Bronchial smooth muscle cell (primary cell): ENCODE results near the gene PGM2L1. TPM values are rescaled to one million over a fixed set of nuclear protein-coding genes. Genes with fewer than 3 reads are reported as not detected.

Experiments
- total RNA-seq: library from RNA; depleted of rRNA; stranded (reverse); fragments of >200 nt; gene quantifications from 2 replicates; pipeline ENCODE4 v1.2.1, GENCODE V29; 2014

The PGM2L1 gene
- 1.6 and 2.7 TPM in 2 replicates for total RNA-seq

GRCh38 chr11:74398244-74399159 is at the start of gene PGM2L1:
TSS of gene PGM2L1 (minus strand) at chr11:74398433. CDS start at chr11:74398161, 272 bp downstream.

GRCh38 chr11:74311352-74311926 is 86.8 kb downstream of the PGM2L1 start, which contains the start of gene P4HA3:
TSS of gene P4HA3 (minus strand) at chr11:74311640. CDS start at chr11:74311611, 29 bp downstream.

Other genes starting within 250 kb of the PGM2L1 start
- gene C2CD3, start 227.4 kb downstream of the PGM2L1 start, total RNA-seq, result 4.7 and 5.3 TPM in 2 replicates
- gene PPME1, start 227.1 kb downstream of the PGM2L1 start, total RNA-seq, result 31.7 and 38.6 TPM in 2 replicates
- 2.9 and 5.5 TPM in 2 replicates for gene P4HA3, start 86.8 kb downstream of the PGM2L1 start, total RNA-seq
- 1.7 and 3.8 TPM in 2 replicates for gene KCNE3, start 69.1 kb upstream of the PGM2L1 start, total RNA-seq
- gene LIPT2, start 95.3 kb upstream of the PGM2L1 start, total RNA-seq, result 0.77 and 2.0 TPM in 2 replicates
- gene POLD3, start 194.1 kb upstream of the PGM2L1 start, total RNA-seq, result 5.9 and 7.4 TPM in 2 replicates